GM19035 (cell line): ENCODE data around the gene NBPF6.
A peak's percentile ranks its signal among the peaks of the same experiment; 100 is the strongest.
"Not testable (repeated sequence)": the region's sequence is repeated elsewhere in the genome, so short reads cannot be mapped to it uniquely, and the experiment has no call there.

ENCODE experiments used
- ATAC-seq: cut with Tn5 transposase; IDR thresholded peaks from one replicate; pipeline ENCODE4 v1.9.1; 2021; ENCODE audit not compliant: unreplicated experiment

Gene NBPF6, protein sequence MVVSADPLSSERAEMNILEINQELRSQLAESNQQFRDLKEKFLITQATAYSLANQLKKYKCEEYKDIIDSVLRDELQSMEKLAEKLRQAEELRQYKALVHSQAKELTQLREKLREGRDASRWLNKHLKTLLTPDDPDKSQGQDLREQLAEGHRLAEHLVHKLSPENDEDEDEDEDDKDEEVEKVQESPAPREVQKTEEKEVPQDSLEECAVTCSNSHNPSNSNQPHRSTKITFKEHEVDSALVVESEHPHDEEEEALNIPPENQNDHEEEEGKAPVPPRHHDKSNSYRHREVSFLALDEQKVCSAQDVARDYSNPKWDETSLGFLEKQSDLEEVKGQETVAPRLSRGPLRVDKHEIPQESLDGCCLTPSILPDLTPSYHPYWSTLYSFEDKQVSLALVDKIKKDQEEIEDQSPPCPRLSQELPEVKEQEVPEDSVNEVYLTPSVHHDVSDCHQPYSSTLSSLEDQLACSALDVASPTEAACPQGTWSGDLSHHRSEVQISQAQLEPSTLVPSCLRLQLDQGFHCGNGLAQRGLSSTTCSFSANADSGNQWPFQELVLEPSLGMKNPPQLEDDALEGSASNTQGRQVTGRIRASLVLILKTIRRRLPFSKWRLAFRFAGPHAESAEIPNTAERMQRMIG

DNA sequence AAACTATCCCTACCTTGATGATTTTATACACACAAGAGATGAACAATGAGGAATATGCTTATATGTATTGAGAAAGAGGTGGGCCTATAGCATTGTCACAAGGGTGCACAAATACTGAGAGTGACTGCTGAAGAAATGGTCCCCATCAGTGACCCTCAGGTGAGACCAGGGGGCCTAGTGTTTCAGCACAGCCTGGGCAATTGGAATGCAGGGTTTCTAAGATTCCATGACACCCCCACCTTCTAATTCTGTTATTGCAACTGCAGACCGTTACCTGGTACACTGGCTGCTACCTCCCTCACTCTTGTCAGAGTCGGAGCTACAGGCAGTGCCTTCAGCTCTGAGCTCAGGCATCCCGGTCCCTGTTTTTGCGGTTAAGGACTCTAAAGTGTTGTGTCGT lies at the start of gene NBPF6:
TSS of gene NBPF6 (plus strand) at position 301 of the 400 bp plus-strand sequence. CDS start 259 bp downstream, outside the sequence.
- not testable (repeated sequence) for ATAC-seq

DNA sequence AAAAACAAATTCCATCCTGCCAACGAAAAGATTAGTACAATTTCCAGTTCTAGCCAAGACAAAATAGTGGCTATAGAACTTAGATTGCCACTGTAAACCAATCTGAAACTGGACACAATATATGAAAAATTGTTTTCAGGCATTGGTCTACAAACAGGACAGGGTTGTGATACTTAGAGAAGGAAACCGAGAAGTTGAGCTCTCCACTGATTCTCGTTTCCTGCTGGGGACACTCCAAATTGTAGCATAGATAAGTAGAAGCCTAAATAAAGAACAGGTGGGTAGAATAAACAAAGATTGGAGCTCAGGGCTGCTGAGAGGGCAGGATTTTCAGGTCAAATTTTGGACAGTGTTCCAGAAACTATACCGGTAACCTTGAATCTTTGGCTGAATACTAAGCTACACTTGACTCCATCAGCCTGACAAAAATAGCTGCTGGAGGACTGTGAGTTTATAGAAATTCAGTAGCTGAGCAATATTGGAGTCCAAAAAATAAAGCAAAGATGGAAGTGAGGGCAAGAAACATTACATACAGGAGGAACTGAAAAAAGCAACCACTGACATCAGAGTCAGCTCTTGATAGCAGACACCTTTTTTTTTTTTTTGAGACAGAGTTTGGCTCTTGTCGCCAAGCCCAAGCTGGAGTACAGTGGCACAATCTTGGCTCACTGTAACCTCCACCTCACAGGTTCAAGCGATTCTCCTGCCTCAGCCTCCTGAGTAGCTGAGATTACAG lies 38.9 kb upstream of the NBPF6 start:
- ATAC-seq: not testable (repeated sequence)

DNA sequence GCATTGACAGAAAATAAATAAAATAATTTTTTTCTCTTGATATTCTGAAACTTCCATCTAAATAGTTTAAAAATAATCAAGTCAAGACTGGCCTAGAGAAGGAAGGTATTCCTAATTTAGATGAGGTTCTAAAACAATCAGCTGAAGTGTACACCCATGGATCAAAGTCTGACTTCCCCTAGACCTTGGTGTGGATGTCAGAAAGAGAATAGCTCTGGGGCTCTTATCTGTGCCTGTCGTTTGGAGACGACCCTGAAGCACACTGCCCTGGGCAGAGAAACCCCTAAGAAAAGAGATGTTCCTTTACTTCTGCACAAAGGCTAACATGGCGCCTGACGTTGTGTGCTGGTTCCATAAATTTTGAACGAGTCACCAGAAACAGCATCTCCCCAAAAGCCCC lies 30.0 kb upstream of the NBPF6 start:
- not testable (repeated sequence) for ATAC-seq

DNA sequence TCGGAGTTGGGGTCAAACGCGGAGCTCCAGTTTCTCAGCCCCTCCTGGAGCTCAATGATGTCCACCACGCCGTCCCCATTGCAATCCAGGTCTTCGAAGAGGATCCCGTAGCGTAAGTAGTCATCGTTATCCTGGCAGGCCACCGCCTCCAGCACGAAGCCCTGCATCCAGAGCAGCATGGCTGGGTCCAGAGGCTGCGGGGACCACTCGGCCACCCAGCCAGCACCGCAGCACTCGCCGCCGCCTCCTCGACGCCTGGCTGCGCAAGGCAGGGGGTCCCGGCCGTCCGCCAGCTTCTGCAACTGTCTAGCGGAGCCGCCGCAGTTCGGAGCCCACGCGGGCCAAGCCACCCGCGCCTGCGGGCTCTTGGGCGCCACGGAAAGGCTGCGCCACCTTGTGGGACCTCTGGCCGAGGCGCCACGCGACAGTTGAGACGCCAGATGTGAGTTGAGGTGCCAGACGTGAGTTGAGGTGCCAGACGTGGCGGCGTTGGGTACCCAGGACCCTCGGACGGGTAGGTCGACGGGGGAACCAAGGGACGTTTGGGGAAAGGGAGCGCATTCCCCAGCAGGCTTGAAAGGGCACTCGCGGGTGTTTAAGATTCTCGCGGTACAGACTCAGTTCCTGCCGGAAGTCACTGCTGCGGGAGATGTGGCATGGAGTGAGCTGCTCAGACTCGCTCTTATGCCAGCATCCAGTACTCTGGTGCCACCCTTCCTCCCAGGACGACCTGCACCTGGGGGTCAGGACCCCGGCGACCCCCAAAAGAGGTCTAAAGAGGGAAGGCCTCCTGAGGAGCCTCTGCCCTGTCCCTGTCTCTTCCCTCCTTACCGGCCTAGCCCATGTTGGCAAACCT lies 28.9 kb upstream of the NBPF6 start:
- not testable (repeated sequence) for ATAC-seq

DNA sequence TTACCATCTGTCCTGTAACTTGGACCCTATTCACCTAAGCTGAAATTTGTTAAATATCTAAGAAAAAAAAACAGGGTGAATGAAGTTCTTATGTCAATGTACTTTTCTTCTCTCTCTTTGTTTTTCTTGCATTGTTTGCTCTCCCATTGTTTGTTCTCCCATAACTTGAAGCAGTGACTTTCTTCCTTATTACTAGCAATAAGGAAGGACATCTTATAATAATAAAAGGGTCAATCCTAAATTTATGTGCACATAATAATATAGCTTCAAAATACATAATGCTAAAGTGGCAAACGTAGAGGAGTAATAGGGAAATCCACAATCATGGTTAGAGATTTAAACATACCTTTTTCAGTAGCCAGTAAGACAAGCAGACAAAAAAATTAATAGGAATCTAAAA lies 23.3 kb upstream of the NBPF6 start:
- not testable (repeated sequence) for ATAC-seq

DNA sequence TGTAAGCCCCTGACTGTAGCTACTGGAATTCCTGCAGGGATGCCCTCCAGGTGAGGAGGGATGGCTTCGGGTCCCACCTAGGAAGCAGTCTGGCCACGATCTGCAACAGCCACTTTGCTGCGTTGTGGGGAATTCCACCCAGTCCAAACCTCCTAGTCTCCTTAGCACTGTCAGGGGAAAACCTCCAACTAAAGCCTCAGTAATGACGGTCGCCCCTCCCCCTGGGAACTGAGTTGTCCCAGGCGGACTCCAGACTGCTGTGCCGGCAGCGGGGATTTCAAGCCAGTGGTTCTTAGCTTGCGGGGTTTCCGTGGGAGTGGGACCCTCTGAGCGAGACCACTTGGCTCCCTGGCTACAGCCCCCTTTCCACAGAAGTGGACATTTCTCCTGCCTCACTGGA lies 18.1 kb upstream of the NBPF6 start:
- ATAC-seq: not testable (repeated sequence)

DNA sequence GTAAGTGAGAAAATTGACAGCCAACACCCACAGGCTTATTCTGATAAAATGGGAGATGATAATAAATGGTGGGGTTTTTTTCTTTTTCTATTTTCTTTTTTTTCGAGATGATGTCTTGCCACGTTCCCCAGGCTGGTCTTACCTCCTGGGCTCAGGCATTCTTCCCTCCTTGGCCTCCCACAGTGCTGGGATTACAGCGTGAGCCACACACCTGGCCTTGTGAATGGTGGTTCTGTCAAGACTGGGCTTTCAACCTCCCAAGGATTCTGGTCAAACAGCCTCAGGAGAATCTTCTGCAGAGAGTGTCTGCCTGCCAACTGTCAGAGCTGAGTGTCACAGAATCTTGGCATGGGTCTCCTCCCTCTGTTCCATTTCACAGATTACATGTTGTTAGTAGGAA lies 16.7 kb upstream of the NBPF6 start:
- ATAC-seq: not testable (repeated sequence)

DNA sequence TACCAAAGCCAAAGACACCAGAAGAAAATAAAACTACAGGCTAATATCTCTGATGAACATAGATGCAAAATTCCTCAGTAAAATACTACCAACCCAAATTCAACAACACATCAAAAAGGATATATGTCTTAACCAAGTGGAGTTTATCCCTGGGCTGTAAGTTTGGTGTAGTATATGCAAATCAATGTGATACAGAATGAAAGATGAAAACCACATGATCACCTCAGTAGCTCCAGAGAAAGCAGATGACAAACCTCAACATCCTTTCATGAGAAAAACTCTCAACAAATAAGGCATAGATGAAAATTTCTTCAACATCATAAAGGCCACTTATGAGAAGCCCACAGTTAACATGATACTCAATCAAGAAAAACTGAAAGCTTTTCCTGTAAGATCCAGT lies 11.6 kb upstream of the NBPF6 start:
- ATAC-seq: peak; percentile 69

DNA sequence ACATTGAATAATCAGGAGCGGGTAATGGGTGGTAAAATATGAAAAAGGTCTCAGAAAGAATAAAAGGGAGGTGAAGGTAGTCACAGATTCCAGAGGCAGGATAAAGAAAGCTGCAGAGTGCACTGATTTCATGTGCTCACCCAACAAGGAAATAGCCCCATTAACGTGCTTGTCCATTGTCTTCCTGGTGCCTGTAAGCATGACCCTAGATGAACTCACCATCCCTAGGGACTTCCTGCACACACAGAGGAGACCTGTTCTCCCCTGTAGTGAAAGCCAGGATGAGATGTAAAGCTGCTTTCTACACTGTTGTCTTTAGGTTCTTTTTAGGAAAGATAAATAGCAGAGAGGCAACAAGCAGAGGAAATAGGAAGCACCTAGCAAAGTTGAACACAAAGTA lies 4.4 kb downstream of the NBPF6 start:
- not testable (repeated sequence) for ATAC-seq

DNA sequence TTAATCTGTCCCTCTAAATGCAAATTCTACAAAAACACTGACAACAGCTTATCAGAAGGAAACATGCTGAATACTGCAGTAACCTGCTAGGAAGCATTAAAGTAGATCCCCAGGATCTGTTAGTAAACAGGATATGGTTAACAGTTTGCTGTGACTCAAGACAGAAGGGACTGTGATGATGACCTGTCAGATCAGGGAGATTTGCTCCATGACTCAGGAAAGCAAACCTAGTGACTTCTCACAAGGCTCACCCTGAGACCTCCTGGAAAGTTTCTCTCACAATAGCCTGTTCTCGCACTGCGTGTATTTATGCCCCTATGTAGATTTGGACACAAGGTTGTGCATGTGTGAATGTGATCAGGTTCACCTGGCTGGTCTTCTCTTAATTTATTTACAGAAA lies 8.5 kb downstream of the NBPF6 start:
- ATAC-seq: not testable (repeated sequence)

DNA sequence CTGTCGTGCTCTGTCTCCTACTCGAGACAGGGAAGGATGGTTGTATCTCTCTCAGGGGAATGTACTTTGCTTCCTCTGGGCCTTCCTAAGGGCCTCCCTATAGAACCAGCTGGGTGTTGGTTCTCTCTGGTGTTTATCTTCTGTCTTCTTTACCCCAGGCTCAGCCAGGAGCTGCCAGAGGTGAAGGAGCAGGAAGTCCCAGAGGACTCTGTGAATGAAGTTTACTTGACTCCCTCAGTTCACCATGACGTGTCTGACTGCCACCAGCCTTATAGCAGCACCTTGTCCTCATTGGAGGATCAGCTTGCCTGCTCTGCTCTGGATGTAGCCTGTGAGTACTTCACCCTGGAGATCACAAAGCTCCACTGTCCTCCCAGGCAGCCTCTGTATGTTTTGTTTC lies 11.6 kb downstream of the NBPF6 start:
- not testable (repeated sequence) for ATAC-seq

DNA sequence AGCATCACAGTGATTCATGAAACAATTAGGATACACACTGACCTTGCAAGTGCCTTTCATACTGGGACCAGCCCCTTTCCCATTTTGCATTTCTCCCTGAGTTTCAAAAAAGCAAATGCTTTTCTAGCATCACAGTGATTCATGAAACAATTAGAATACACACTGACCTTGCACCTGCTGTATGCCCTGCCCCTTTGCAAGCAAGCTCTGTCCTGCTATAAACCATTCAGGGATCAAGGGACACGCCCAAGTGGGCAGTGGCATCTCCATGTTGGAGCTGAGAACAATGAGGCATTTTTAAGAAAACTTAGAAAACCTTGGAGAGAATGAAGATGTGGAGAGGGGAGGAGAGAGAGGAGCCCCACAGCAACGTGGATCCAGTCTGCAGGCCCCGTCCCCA lies 13.8 kb downstream of the NBPF6 start:
- ATAC-seq: not testable (repeated sequence)

DNA sequence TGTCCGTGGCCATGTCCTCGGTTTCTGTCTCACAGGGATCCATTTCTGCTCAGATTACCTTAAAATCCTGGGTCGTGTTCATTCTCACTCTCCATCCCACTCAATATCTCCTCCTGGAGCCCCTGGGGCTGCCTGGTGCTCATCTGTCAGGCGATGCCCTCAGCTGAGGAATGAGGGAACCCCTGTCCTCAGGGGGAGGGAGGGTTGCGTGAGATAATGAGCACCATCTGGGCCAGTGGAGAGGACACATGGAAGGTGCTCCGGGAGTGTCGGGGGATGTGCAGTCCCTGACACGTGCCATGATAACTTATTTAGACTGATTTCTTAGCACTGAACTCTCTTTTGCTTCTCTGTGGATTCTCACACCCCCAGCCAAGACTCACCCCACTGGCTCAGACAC lies 16.0 kb downstream of the NBPF6 start:
- ATAC-seq: not testable (repeated sequence)

DNA sequence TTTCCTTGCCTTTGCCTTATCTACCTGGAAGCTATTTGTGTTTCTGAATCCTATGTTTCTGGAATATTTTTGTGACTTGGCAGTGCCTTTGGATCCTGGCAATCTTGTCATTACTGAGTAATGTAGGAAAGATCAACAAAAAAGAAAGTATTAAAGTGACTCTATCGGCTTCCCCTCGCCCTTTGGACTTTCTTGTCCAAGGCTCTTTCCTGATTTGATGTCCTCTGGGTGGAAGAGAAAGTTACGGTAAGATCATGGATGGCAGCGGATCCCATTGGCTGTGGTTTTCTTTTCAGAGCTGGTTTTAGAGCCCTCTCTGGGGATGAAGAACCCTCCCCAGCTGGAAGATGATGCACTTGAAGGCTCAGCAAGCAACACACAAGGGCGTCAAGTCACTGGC lies 17.0 kb downstream of the NBPF6 start:
- not testable (repeated sequence) for ATAC-seq

DNA sequence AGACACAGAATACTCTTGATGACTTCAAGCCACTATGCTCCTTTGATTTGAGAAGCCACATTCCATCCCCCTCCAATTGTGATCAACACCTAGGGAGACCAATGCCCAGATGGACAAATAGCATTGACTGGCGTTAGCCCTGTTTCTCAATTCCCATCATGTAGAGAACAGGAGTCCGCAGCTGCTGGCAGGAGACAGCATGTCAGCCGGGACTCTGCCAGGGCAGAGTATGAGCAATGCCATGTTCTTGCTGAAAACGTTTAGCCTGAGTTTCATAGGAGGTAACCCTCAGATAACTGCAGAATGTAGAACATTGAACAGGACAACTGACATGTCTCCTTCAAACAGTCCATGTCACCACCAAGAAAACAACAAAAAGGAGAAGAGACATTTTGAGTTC lies 20.6 kb downstream of the NBPF6 start:
- ATAC-seq: not testable (repeated sequence)

DNA sequence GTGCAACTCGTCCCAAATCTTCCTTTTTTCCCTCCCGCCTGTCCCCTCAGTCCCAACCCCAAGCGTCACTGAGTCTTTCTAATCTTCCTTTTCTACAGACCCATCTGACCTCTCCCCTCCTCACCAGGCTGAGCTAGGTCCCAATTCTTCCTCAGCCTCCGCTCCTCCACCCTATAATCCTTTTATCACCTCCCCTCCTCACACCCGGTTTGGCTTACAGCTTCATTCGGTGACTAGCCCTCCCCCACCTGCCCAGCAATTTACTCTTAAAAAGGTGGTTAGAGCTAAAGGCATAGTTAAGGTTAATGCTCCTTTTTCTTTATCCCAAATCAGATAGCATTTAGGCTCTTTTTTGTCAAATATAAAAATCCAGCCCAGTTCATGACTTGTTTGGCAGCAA lies 24.4 kb downstream of the NBPF6 start:
- ATAC-seq: not testable (repeated sequence)

DNA sequence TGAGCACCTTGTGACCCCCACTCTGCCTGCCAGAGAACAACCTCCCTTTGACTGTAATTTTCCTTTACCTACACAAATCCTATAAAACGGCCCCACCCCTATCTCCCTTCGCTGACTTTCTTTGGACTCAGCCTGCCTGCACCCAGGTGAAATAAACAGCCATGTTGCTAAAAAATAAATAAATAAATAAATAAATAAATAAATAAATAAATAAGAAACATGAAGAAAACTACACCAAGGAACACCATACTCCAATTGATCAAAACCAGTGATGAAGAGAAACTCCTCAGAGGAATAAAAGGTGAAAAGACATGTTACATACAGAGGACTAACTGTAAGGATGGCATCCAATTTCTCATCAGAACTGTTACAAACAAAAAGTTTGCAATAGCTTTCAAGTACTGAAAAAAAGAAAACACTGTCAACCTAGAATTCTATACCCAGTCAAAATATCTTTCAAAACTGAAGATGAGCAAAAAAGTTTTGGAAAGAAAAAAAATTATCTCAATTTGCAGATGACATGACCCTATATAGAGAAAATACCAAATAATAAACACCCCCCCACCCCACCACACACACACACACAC lies 28.4 kb downstream of the NBPF6 start:
- no peak for ATAC-seq

DNA sequence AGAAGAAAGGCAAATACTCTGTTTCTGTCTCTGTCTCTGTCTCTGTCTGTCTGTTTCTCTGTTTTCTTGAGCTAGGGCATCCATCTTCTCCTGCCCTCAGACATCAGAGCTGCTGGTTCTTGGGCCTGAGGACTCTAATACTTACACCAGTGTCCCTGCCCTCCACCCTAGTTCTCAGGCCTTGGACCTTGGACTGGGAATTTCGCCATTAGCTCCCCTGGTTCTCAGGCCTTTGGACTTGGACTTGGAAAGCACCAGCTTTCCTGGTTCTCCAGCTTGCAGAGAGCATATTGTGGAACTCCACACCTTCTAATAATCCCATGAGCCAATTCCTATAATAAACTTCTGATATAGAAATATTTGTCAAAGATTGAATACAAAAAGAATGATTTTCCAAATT lies 32.6 kb downstream of the NBPF6 start:
- no peak for ATAC-seq

DNA sequence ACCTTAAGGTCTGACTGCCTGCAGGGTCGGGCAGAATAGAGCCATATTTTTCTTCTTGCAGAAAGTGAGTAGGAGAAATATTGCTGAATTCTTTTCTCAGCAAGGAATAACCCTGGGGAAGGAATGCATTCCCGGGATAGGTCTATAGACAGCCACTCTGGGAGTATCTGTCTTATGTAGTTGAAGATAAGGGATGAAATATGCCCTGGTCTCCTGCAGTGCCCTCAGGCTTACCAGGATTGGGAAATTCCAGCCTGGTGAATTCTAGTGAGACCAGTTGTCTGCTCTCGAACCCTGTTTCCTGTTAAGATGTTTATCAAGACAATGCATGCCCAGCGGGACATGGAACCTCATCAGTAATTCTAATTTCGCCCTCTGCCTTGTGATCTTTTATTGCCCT lies 35.8 kb downstream of the NBPF6 start:
- not testable (repeated sequence) for ATAC-seq

DNA sequence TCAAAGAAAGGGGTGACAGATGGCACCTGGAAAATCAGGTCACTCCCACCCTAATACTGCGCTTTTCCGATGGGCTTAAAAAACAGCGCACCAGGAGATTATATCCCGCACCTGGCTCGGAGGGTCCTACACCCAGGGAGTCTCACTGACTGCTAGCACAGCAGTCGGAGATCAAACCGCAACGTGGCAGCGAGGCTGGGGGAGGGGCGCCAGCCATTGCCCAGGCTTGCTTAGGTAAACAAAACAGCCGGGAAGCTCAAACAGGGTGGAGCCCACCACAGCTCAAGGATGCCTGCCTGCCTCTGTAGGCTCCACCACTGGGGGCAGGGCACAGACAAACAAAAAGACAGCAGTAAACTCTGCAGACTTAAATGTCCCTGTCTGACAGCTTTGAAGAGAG lies 36.6 kb downstream of the NBPF6 start:
- ATAC-seq: not testable (repeated sequence)
